Osteocyte (in vitro differentiated cells): Measurements from ENCODE around the gene GDPD2. TPM values are rescaled to one million over a fixed set of nuclear protein-coding genes. Genes with fewer than 3 reads are reported as not detected.

Source experiments
- DNase-seq: peaks from one replicate; pipeline ENCODE4 v3.0.0; 2021; ENCODE audit warnings: mixed read lengths; ENCODE audit not compliant: unreplicated experiment; ENCODE audit errors: extremely low spot score
- H3K27ac Mint-ChIP-seq: one replicate; pipeline ENCODE4 v1.8.0; 2021; ENCODE audit warnings: mild to moderate bottlenecking, mixed read lengths; ENCODE audit not compliant: unreplicated experiment
- H3K27me3 Mint-ChIP-seq: one replicate; pipeline ENCODE4 v1.8.0; 2021; ENCODE audit warnings: mixed read lengths; ENCODE audit not compliant: unreplicated experiment
- H3K36me3 Mint-ChIP-seq: one replicate; pipeline ENCODE4 v1.8.0; 2021; ENCODE audit warnings: mixed read lengths; ENCODE audit not compliant: unreplicated experiment
- H3K4me1 Mint-ChIP-seq: one replicate; pipeline ENCODE4 v1.8.0; 2021; ENCODE audit warnings: mixed read lengths; ENCODE audit not compliant: unreplicated experiment
- H3K4me3 Mint-ChIP-seq: one replicate; pipeline ENCODE4 v1.8.0; 2021; ENCODE audit warnings: mild to moderate bottlenecking, moderate library complexity, mixed read lengths; ENCODE audit not compliant: unreplicated experiment
- H3K9me3 Mint-ChIP-seq: one replicate; pipeline ENCODE4 v1.8.0; 2021; ENCODE audit warnings: mixed read lengths; ENCODE audit not compliant: unreplicated experiment
- CTCF ChIP-seq: fragments of 200-600 bp; sonication (generic); IDR thresholded peaks from 2 replicates; pipeline ENCODE4 v1.5.0; 2021; ENCODE audit warnings: antibody characterized with exemption, mild to moderate bottlenecking, moderate library complexity
- total RNA-seq: library from RNA; stranded (reverse); gene quantifications from 2 replicates; pipeline ENCODE4 v1.2.1, GENCODE V29; 2021

GDPD2 gene
- total RNA-seq, 1 donor from 2014 or later: not detected

GRCh38 chrX:70454441-70455365, 31.6 kb downstream of the GDPD2 start:
- Mint-ChIP-seq H3K27ac (peak overlapping the region; percentile 71), H3K4me1 (peaks cover 20% of the 10 kb centered on the region), H3K36me3 (no peaks in the 10 kb centered on the region), H3K9me3 (no peaks in the 10 kb centered on the region), H3K27me3 (no peaks in the 10 kb centered on the region), H3K4me3 (peak overlapping the region; percentile 70)
- DNase-seq: no peak
- TF ChIP-seq CTCF: peak; percentile 78

GRCh38 chrX:70455366-70456202, 32.5 kb downstream of the GDPD2 start:
- Mint-ChIP-seq H3K36me3 (peaks cover 3% of the 10 kb centered on the region), H3K9me3 (no peaks in the 10 kb centered on the region), H3K27ac (peak overlapping the region; percentile 42), H3K4me3 (peak overlapping the region; percentile 70), H3K27me3 (no peaks in the 10 kb centered on the region), H3K4me1 (peaks cover 20% of the 10 kb centered on the region)
- DNase-seq: no peak
- TF ChIP-seq CTCF: no peak

GRCh38 chrX:70456256-70456655, 33.1 kb downstream of the GDPD2 start:
- no peak for DNase-seq
- no peak overlapping the region for H3K4me3 Mint-ChIP-seq
- H3K27me3 Mint-ChIP-seq: no peaks in the 10 kb centered on the region
- peaks cover 3% of the 10 kb centered on the region for H3K36me3 Mint-ChIP-seq
- TF ChIP-seq CTCF: no peak
- H3K9me3 Mint-ChIP-seq: peaks cover 3% of the 10 kb centered on the region
- no peak overlapping the region for H3K27ac Mint-ChIP-seq
- H3K4me1 Mint-ChIP-seq: peaks cover 20% of the 10 kb centered on the region

GRCh38 chrX:70461026-70461425, 37.9 kb downstream of the GDPD2 start:
- DNase-seq: no peak
- H3K27ac Mint-ChIP-seq: no peak overlapping the region
- H3K4me1 Mint-ChIP-seq: no peaks in the 10 kb centered on the region
- H3K27me3 Mint-ChIP-seq: no peaks in the 10 kb centered on the region
- TF ChIP-seq CTCF: no peak
- H3K9me3 Mint-ChIP-seq: peaks cover 4% of the 10 kb centered on the region
- peaks cover 3% of the 10 kb centered on the region for H3K36me3 Mint-ChIP-seq
- H3K4me3 Mint-ChIP-seq: no peak overlapping the region

- no peak overlapping the region for H3K4me3 Mint-ChIP-seq
- no peaks in the 10 kb centered on the region for H3K27me3 Mint-ChIP-seq
- no peak overlapping the region for H3K27ac Mint-ChIP-seq
- no peaks in the 10 kb centered on the region for H3K4me1 Mint-ChIP-seq
- H3K9me3 Mint-ChIP-seq: peaks cover 4% of the 10 kb centered on the region
- TF ChIP-seq CTCF: no peak
- H3K36me3 Mint-ChIP-seq: peaks cover 3% of the 10 kb centered on the region
- DNase-seq: no peak
These were observed 40.9 kb downstream of the GDPD2 start for GRCh38 chrX:70464051-70464450.
